ENCODE measurements around the gene TLX1.

Gene TLX1

GRCh38 chr10:101142533-101143344, 11.6 kb downstream of the TLX1 start:
- no peak; the same call in 1 of the 2 replicates for TF ChIP-seq CTCF (IDR thresholded peaks at IDR 0.05)

GRCh38 chr10:101143345-101143630, 12.2 kb downstream of the TLX1 start:
- no peak for TF ChIP-seq CTCF (IDR thresholded peaks at IDR 0.05)

GRCh38 chr10:101144053-101144452, 13.0 kb downstream of the TLX1 start:
- no peak for TF ChIP-seq CTCF (IDR thresholded peaks at IDR 0.05)

GRCh38 chr10:101145145-101145544, 14.0 kb downstream of the TLX1 start:
- no peak for TF ChIP-seq CTCF (IDR thresholded peaks at IDR 0.05)

GRCh38 chr10:101145750-101146391, 14.8 kb downstream of the TLX1 start:
- TF ChIP-seq CTCF (IDR thresholded peaks at IDR 0.05) = no peak

- no peak for TF ChIP-seq CTCF (IDR thresholded peaks at IDR 0.05)
These were observed 15.5 kb downstream of the TLX1 start for GRCh38 chr10:101146392-101147251.

- no peak for TF ChIP-seq CTCF (IDR thresholded peaks at IDR 0.05)
These were observed 20.3 kb downstream of the TLX1 start for GRCh38 chr10:101151395-101151794.
